SW 1271 (cell line): ENCODE measurements around the gene PHAF1.

Experiments used
- DNase-seq, 2 experiments: peaks; one replicate each; lab custom pipeline; 2025; lab: John Stamatoyannopoulos, UW

PHAF1 gene

DNA sequence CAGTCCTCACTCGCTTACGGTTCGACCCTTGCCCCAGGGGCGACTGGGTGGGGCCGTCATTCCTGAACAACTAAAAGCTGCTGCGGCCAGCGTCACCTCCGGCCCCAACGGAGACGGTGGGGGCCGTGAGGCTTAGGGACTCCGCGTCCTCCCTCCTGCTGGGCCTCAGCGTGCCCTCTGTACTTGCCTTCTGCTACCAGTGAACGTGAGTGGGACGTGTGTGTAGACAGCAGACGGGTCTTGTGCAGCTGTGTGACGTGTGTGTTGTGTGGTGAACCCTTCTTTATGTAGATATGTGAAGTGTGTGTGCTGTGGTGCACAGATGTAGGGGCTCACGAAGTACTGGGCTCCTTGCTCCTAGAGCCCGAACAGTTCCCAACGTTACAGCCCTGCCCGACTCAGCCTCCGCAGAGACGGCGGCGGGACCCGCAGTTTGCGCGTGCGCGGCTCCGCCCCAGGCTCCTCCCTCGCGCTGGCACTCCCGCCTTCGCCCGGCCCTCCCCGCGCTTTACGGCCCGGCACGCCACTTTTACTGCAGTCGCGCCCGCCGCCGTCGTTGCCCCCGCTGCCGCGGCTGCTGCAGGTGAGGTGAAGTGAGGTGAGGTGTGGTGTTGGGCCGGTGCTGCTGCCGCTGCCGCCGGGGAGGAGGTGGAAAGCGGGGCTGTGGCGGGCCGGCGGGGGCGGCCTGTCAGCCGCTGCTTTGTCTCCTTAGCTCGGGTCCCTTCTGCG, at the start of gene PHAF1:
TSS of gene PHAF1 (plus strand) at position 535 of the 729 bp plus-strand sequence. CDS start 235 bp downstream, outside the sequence.
- peak; percentile 58 to 83 for DNase-seq

DNA sequence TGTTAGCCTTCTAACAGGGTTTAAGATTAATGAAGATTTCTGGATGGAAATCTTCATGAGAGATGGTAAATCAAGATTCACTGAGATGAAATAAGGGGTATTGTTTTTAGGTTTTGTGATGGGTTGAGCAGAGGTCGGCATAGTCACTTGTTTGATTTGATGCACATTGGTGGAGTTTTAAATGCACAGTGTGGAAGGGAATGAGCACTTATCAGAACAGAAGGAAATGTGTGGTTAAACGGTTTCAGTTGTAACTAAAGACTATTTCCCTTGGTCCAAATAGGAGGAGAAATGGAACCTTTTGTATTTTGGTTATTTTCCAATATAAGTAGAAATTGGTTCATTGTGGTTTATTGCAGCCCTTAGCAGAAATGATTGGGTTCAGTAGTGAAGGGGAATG, 46.7 kb upstream of the PHAF1 start:
- no peak for DNase-seq

DNA sequence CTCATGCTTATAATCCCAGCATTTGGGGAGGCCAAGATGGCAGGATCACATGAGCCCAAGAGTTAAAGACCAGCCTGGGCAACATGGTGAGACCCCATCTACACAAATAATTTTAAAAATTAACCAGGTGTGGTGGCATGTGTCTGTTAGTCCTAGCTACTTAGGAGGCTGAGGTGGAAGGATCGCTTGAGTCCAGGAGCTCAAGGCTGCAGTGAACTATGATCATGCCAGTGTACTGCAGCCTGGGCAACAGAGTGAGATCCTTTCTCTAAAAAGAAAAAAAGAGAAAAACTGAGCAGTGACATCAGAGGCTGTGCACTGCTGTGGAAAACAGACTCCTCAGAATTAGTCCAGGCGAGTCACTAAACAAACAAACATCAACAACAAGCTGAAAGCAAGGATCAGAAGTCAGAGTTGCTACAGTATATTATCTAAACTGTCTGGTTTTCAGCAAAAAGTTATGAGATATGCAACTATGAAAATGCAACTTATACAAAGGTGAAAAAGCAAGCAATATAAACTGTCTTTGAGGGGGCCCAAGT, 41.5 kb upstream of the PHAF1 start:
- no peak for DNase-seq

DNA sequence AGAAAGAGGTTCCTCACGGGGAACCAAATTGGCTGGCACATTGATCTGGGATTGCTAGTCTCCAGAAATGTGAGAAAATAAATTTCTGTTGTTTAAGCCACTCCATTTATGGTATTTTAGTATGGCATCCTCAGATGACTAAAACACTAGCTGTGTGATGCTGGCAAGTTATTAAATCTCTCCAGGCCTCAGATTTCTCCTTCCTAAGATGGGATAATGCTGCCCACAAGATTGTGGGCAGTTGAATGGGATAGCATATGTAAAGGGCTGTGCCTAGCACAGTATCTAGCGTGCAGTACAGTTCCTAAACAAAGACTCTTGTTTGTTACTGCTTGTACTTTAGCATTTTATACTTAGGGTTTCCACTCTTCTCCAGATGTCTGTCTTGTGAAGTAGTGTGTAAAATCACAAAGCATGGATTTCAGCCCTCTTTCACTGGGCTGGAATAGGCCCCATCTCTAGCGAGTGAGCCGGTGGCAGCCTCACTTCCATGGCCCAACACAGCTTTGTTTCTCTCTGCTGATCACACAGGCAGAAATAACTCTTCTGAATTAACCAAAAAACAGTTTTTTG, 38.2 kb upstream of the PHAF1 start:
- no peak for DNase-seq

DNA sequence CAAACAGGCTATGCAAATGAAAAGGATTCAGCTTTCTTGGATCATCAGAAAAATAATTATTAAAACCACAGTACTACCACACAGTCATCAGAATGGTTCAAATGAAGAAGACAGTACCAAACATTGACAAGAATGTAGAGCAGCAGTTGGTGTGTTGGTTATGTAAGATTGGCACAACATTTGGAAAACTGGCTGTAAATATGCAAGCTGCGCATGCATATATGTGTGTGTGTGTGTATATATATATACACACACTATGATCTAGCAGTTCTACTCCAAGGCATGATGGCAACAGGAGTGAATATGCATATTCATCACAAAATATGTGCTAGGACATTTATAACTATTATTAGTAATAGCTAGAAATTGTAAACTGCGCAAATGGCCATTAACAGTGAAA, 34.4 kb upstream of the PHAF1 start:
- no peak for DNase-seq

DNA sequence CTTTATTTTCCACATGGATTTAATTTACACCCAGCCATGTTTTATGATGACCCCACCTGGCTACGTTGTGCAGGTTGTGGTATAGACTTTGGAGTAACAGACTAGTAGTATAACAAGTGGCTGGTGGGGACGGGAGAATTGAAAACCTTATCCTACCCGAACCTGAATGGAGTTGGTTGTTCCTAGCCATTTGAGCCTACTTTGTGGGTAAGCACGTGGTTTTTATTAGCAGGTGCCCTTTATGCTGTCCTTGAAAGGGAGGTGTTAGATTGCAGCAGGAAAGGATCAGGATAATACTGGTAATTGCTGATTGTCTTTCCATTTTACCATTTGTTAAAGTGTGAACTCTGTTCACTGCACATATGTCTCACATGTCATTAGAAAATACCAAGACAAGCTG, 31.9 kb upstream of the PHAF1 start:
- DNase-seq = no peak

DNA sequence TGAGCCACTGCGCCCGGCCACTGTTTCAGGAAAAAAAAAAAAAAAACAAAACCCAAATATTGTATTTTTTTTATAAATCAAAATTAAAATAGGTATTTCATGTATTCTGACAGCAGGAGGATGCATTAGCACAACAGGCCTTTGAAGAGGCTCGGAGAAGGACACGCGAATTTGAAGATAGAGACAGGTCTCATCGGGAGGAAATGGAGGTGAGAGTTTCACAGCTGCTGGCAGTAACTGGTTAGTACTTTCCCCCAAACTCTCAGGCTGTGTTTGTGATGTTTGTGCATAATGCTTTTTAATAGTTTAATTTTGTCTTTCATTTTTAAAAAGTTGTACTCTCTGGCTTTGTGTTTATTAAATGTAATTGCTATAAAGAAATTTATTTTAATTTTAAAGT, 27.6 kb upstream of the PHAF1 start:
- no peak for DNase-seq

DNA sequence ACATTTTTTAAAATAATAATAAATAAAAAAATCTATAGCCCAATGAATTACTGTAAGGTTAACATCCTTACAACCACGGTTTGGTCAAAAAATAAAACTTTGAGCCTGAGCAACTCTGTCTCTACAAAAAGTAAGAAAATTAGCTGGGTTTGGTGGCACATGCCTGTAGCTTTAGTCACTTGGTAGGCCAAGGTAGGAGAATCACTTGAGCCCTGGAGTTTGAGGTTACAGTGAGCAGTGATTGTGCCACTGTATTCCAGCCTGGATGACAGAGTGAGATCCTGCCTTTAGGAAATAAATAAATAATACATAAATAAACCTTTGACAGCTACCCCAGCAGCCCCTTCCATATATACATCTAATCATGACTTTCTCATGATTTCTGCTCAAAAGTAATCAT, 26.9 kb upstream of the PHAF1 start:
- no peak for DNase-seq

DNA sequence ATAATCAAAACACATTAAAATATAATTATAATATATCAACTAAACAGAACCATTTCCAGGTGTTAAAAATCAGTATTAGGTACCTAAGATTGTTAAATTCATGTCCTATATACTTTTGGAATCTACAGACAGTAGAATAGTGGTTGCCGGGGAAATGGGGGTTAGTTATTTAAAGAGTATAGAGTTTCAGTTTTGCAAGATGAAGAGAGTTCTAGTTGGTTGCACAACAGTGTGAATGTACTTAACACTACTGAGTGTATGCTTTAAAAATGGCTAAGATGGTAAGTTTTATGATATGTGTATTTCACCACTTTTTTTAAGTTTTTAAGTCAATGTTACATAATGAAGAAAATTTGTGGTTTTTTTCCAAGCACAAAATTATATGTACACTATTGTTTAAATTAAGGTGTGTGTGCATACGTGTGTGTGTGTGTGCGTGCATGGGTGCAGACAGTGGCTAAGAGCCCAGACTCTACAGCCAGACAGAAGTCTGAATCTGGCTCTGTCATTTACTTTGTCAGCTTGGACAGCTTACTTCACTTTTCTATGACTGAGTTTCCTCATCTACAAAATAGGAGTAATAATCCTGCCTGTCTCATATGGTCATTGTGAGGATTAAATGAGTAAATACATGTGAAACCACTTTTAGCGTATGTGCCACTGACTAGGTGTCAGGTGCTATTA, 25.3 kb upstream of the PHAF1 start:
- DNase-seq = no peak

DNA sequence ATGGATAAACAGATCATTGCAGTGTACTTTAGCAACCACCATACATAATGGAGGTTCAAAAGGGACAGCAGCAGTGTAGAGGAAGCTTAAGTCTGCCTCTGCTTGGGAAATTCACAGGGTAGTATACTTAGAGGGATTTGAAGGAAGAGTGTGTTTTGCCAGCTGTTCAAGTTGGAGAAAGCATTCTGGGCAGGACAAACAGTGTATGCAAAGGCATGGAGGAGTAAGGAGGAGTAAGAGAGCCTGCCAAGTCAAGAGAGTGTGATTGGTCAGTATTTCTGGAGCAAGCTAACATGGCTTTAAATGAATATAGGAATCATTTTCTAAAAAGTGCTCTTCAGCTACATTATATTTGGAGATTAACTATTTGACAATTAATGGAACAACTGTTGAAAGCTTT, 22.9 kb upstream of the PHAF1 start:
- no peak for DNase-seq

DNA sequence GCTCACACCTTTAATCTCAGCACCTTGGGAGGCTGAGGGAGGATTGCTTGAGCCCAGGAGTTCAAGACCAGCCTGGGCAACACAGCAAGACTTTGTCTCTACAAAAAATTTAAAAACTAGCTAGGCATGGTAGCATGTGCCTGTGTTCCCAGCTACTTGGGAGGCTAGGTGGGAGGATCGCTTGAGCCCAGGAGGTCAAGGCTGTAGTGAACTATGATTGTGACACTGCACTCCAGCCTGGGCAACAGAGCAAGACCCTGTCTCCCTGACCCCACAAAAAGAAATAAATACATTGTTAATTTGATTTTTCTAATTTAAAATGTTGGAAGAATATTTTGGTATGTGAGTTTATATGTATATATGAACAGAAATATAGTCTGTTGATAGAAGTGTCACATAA, 22.4 kb upstream of the PHAF1 start:
- no peak for DNase-seq

DNA sequence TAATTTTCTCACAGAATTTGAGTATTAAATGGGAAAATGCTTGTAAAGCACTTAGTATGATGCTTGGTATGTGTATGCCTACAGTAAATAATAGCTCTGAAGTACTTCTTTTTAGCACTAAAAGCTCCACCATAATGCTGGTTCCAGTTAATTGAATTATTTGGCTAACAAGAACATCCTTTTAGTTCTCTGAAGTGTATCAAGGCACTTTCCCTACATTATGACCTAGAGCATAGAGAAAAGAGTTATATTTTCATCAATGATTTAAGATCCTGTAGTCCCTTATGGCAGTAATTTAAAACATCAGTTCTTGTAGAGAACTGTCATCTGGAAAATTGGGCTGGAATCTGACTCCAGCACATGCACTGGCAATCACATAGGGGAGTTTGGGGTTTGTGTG, 21.9 kb upstream of the PHAF1 start:
- no peak for DNase-seq

DNA sequence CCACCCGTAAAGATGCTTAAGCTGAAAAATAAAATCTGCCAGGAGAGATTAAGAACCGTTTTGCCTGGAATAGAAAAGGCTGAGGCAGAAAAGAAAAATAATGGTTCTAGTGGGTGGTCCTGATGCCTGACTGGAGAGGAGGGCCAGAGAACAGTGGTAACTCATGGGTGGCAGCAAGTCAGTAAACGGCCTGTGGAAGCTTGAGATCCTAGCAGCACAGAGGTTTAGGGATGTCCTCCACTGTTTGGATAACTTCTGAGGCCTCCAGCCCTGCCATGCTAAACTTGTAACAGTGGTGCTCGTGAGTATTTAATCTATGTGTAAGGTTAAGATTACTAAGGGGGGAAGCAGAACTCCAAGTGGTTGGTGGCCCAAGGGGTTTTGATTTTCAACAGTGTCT, 21.2 kb upstream of the PHAF1 start:
- DNase-seq = no peak

DNA sequence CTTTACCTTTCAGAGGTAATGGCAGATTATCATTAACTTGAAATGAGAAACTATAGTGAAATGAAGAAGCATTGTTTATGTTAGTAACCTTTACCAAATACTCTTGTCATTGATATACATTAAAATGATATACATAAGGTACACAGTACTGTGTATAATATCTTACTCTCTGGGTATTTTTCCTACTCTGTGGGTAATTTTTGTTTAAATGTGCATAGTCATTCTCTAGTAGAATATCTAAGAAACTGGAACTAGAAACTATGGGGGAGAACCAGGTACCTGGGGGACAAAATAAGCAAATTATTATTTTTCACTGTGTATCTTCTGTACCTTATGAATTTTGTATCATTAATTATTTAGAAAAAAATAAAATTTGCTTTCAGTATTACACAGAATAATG, 20.6 kb upstream of the PHAF1 start:
- no peak for DNase-seq

DNA sequence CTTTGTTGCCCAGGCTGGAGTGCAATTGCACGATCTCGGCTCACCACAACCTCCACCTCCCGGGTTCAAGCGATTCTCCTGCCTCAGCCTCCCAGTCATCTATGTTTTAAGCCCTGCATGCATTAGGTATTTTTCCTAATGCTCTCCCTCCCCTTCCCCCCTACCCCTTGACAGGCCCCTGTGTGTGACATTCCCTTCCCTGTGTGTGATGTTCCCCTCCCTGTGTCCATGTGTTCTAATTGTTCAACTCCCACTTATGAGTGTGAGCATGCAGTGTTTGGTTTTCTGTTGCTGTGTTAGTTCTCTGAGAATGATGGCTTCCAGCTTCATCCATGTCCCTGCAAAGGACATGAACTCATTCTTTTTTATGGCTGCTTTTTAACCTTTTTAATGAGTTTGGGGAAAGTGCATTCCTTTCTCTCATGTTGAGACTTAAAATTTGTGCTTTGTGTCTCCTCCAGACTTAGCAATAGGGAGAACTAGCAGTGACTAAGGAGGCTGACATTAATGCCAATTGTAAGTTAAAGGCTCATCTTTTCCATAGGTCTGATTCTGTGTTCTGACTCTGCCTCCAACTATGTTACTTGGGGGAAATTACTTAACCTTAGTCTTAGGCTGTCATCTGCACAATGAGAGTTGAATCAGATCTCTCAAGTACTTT, 17.7 kb upstream of the PHAF1 start:
- no peak for DNase-seq

DNA sequence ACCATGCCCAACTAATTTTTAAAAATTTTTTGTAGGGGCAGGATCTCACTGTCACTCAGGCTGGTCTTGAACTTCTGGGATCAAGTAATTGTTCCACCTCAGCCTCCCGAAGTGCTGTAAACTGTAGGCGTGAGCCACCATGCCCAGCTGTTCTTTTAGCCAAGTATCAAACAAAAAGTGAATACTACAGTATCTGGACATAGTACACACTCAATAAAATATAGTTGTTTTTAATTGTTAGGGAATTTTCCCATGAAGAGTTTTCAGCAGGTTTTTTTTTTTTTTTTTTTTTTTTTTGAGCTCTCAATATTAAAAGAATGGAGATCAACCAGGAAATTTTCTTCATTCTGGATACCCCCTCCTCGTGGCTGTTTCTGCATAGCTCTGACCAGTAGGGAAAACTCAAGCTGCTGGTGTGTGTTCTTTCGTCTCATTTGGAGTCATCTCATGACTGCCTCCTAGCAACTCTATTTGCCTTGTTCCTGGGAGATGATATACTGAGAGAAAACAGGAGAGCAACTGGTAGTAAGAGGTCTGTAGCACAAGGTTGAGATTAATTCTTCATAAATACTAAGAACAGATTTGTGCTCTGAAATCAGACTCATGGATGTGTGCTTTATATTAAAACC, 16.5 kb upstream of the PHAF1 start:
- DNase-seq = no peak

DNA sequence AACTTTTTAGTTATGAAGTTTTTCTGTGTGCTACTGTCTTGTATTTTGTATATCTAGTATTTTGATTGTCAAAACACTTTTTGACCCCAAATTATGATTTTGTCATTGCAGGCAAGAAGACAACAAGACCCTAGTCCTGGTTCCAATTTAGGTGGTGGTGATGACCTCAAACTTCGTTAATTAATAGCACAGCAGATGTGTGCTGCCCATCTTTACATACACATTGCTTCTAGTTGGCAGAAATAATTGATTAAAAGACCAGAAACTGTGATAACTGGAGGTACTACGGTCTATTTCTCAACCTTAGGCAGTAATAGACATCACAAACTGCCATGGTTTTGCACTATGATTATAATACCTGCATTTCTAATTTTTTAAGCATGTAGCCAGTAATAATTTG, 11.1 kb upstream of the PHAF1 start:
- no peak for DNase-seq

DNA sequence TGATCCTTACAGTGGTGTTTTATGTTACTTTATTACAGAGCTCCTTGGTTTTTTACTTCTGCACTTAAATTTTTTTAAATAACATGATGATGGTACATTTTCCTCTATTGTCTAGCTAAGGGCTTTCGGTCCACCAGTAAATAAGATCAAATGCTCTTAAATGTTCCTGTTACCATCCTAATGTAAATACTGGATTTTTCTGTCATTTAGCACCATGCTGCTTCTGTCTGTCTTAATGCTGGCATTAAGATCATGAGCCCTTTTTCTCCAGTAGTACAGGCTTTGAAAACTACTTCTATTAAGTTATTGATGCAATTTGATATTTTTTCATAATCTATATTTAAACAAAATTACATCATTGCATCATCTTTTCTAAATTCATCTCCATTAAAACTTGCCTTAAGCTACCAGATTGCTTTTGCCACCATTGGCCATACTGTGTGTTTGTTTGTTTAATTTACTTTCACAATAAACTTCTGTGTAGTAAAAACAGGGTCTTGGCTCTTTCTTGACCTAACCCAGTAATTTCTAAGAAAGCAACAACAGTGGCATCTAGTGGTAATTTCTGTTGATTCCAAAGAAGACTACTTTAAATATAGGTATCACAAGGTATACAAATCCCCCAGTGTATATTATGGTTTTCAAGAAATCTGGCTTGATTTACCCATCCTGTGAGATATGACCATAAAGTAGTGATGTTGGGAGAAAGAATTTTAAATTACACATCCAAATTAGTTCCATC, 9.0 kb upstream of the PHAF1 start:
- peak in 1 of 2 experiments; percentile 40 for DNase-seq

DNA sequence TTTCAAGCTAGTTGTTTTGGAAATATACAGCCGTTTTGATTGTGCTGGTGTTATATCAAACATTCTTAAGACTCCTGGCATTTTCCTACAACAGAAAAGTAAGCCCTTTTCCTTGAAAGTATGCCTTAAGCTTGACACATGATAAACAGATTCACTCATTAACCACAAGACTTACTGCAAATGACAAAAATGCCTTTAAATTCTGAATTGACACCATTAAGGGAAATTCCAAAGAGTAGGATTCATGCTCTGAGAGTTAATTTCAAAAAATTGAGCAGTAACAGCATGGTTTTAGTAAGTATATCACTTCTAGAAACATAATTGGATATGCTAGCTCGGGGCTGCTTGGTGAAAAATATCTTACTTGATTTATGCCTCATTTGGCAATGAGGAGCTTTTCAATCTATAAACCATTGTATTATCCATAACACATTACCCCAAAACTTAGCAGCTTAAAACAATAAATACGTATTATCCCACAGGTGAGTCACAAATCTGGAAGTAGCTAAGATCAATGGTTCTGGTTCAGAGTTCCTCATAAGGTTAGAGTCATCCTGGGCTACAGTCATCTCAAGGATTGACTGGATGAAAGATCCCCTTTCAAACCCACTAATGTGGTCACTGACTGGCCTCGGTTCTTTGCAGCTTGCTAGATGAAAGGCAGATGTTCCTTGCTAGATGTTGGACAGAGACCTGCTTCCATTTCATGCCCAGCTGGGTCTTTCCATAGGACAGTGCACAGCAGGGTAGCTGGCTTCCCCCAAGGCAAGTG, 8.2 kb upstream of the PHAF1 start:
- DNase-seq = no peak

DNA sequence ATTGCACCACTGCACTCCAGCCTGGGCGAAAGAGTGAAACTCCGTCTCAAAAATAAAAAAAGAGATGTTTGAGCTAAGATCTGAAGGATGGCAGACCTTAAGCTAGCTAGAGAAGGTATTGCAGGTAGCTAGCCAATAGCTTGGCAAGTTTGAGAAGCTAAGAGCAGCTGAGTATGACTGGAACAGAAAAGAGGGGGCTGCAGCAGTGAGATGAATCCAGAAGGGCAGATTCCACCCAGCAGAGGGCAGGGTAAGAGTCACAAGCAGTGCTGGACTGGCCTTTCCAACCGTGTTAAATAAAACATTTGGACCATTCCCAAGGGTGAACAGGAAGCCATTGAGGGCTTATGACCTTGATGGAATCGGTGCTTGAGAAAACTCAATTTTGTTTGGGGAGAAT, 5.7 kb upstream of the PHAF1 start:
- DNase-seq = peak; percentile 12 to 36

DNA sequence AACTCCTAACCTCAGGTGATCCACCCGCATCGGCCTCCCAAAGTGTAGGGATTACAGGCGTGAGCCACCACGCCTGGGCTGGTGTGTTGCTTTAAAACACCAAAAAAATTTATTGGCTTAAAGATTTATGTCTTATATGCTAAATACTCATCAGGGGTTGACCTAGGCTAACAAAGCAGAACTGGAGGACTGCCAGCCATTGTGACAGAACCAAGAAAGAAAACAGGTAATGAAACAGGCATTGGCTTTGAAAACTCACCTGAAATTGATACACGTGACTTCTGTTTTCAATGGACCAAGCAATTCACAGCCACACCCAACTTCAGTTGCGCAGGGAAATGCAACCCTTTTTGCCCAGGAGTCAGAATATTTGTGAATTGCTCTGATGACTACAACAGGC, 4.9 kb upstream of the PHAF1 start:
- no peak for DNase-seq
